GM19397 (cell line): ENCODE measurements around the gene VRK3.

ENCODE experiments used
- ATAC-seq: cut with Tn5 transposase; IDR thresholded peaks from one replicate; pipeline ENCODE4 v1.9.1; 2021; ENCODE audit warnings: mild to moderate bottlenecking, moderate library complexity; ENCODE audit not compliant: unreplicated experiment

VRK3 gene

GRCh38 chr19:49933643-49934042, 91.5 kb downstream of the VRK3 start:
- ATAC-seq = no peak

GRCh38 chr19:49932731-49933131, 92.4 kb downstream of the VRK3 start:
- ATAC-seq = no peak

GRCh38 chr19:49932041-49932451, 93.1 kb downstream of the VRK3 start:
- no peak for ATAC-seq

GRCh38 chr19:49931293-49932040, 93.7 kb downstream of the VRK3 start:
- no peak for ATAC-seq

GRCh38 chr19:49930483-49931011, 94.6 kb downstream of the VRK3 start:
- ATAC-seq = no peak

- ATAC-seq = peak; percentile 65
Observed at GRCh38 chr19:49929611-49930482, 95.3 kb downstream of the VRK3 start.

- peak; percentile 52 for ATAC-seq
Observed at GRCh38 chr19:49929121-49929610, 96.0 kb downstream of the VRK3 start, which contains the start of the genes ATF5 and NUP62. Gene ATF5, plus strand, starts transcription at chr19:49929205. Its CDS starts 1,646 bp downstream, at chr19:49930851. Gene NUP62, minus strand, starts transcription at chr19:49929504. Its CDS starts 19,697 bp downstream, at chr19:49909807.

GRCh38 chr19:49927526-49928264, 97.5 kb downstream of the VRK3 start:
- ATAC-seq = no peak

- ATAC-seq = no peak
Observed at GRCh38 chr19:49926515-49926914, 98.7 kb downstream of the VRK3 start.
